ENCODE measurements around the gene NCAPD3.
"Not testable (repeated sequence)": the region's sequence is repeated elsewhere in the genome, so short reads cannot be mapped to it uniquely, and the experiment has no call there.

Gene NCAPD3

GRCh38 chr11:134116210-134116609 lies 107.6 kb downstream of the NCAPD3 start:
- H3K36me3 ChIP-seq (ENCODE audit: control insufficient read depth, insufficient read depth, low read length): no peaks in the 10 kb centered on the region
- no peak overlapping the region for H3K9ac ChIP-seq (ENCODE audit: low read depth, low read length)
- no peaks in the 10 kb centered on the region for H3K9me3 ChIP-seq (ENCODE audit: control insufficient read depth, insufficient read depth, low read length)
- no peaks in the 10 kb centered on the region for H3K27me3 ChIP-seq (ENCODE audit: control insufficient read depth, insufficient read depth, low read length)
- peaks cover 7% of the 10 kb centered on the region for H3K4me1 ChIP-seq (ENCODE audit: control insufficient read depth, insufficient read depth, low read length)
- H3K4me3 ChIP-seq (ENCODE audit: low read depth, low read length): no peak overlapping the region

- H3K27me3 ChIP-seq (ENCODE audit: control insufficient read depth, insufficient read depth, low read length); H3K9me3 ChIP-seq (ENCODE audit: control insufficient read depth, insufficient read depth, low read length); H3K36me3 ChIP-seq (ENCODE audit: control insufficient read depth, insufficient read depth, low read length); H3K4me1 ChIP-seq (ENCODE audit: control insufficient read depth, insufficient read depth, low read length); H3K9ac ChIP-seq (ENCODE audit: low read depth, low read length); H3K4me3 ChIP-seq (ENCODE audit: low read depth, low read length): not testable (repeated sequence)
These were observed 110.0 kb downstream of the NCAPD3 start for GRCh38 chr11:134113787-134114186.

- Histone ChIP-seq H3K4me3 (ENCODE audit: low read depth, low read length) (no peak overlapping the region), H3K4me1 (ENCODE audit: control insufficient read depth, insufficient read depth, low read length) (no peaks in the 10 kb centered on the region), H3K27me3 (ENCODE audit: control insufficient read depth, insufficient read depth, low read length) (no peaks in the 10 kb centered on the region), H3K9ac (ENCODE audit: low read depth, low read length) (no peak overlapping the region), H3K36me3 (ENCODE audit: control insufficient read depth, insufficient read depth, low read length) (no peaks in the 10 kb centered on the region), H3K9me3 (ENCODE audit: control insufficient read depth, insufficient read depth, low read length) (no peaks in the 10 kb centered on the region)
These were observed 113.4 kb downstream of the NCAPD3 start for GRCh38 chr11:134110252-134110815.
